HG03378 (cell line): ENCODE data around the gene MRPL38.

Experiments used
- ATAC-seq: cut with Tn5 transposase; IDR thresholded peaks from one replicate; pipeline ENCODE4 v1.9.1; 2021; ENCODE audit warnings: mild to moderate bottlenecking, moderate library complexity; ENCODE audit not compliant: unreplicated experiment

MRPL38 gene

DNA sequence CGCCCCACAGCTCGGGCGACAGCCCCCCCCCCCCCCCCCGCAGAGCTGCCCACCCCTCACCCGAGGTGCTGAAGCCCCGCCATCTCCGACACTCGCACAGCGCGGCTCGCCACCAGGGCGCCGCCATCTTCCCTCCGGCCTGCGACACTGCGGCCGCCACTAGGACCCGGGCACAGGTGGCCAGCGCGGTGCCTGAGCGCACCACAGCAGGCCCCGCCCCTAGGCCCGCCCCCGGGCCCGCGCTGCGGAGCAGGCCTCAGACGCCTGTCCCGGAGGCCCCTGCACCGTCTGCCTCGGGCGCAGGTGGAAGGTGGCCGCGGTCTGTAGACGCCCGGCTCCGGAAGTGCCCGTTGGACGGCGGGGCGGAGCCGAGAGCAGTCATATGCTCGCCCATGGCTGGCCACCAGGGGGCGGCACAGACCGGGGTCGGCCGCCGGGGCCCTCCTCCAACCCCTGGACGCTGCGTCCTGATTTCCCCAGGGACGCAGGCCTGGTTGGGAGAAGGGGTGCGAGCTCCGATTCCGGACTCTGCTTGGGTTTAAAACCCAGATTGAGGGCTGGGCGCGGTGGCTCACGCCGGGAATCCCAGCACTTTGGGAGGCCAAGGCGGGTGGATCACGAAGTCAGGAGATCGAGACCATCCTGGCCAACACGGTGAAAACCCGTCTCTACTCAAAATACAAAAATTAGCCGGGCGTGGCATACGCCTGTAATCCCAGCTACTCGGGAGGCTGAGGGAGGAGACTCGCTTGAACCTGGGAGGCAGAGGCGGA lies at the start of gene MRPL38:
Gene MRPL38 (minus strand): TSS at position 136 of the 773 bp plus-strand sequence. CDS start 9 bp downstream, at position 127.
- peak; percentile 61 for ATAC-seq

DNA sequence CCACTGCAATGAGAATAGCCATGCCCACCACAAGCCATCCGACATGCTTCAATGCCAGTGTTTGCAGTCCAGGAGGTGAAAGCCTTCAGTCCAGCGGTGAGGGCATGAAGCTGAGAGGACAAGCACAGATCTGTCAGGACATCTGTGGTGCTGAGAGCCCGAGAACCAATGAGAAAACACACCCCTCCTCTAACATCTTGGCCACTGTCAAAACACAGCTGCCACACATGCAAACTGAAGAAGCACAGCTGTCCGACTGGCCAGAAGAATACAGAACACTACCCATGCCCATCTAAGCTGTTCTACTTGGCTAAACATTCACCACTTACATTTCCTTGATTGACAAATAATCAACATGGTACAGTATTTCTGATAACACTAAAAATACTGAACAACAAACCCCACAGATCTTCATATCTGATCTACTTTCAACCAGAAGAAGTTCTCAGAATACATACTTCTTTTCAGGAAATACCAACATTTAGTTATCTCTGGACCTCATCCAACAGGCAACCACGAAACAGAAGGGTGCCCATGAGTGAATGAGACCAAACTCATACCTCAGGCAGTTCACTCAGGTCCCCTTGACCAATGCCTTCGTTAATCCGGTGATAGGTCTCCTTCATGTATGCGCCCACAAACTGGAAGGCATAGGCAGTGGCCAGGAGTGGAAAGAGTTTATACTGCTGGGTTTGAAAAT lies 46.3 kb upstream of the MRPL38 start:
- ATAC-seq = no peak

- ATAC-seq = no peak
Observed at GRCh38 chr17:75950421-75950820, 45.7 kb upstream of the MRPL38 start.

- no peak for ATAC-seq
Observed at GRCh38 chr17:75945211-75945610, 40.5 kb upstream of the MRPL38 start.

GRCh38 chr17:75943491-75943890 lies 38.8 kb upstream of the MRPL38 start:
- no peak for ATAC-seq

GRCh38 chr17:75942473-75942872 lies 37.8 kb upstream of the MRPL38 start:
- no peak for ATAC-seq

GRCh38 chr17:75941442-75941819 lies 36.7 kb upstream of the MRPL38 start:
- no peak for ATAC-seq

DNA sequence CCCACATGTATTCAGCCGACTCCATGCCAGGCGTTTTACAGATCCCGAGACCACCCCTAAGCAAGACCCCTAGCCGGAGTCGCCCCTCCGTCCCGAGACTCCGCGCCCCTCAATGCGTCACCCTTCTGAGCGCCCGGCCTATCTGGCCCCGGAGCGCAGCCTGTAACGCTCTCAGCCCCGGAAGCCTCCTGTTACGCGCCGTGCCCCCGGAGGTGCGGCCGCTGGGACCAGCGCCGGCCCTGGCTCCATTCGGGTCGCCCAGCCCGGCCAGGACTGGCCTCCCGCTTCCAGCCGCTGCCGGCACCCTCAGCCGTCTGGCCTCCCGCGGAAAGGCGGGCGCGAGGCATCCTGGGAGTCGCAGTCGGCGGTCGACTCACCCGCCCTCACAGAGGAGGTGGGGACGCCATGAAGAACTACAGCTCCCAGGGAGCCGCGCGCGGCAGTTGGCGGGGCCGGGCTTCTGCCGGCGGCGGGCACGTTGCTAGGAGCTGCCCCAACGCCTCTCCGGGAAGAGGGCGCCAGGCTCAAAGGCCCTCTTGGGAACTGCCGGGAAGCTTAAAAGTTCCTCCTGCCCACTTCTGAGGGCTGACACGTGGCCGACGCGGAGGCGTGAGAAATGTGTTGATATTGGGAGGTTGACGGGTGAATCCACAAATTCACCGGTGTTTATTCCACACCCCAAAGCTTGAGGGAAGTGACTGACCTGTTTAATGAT lies 36.2 kb upstream of the MRPL38 start, which contains the start of gene FBF1:
Gene FBF1 (minus strand): TSS at position 316 of the 715 bp plus-strand sequence. CDS start 2,893 bp downstream, outside the sequence.
- ATAC-seq = peak; percentile 69

GRCh38 chr17:75937652-75938051 lies 33.0 kb upstream of the MRPL38 start:
- ATAC-seq = no peak

DNA sequence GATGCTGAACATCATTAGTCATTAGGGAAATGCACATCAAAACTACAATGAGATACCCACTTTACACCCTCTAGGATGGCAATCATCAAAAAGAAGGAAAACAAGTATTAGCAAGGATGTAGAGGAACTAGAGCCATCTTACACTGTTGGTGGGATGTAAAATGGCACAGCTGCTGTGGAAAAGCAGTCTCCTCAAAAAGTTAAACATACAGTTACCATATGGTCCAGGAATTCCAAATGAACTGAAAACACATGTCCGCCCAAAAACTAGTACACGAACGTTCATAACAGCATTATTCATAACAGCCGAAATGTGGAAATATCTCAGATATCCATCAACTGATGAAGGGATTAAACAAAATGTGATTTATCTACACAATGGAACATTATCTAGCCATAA lies 29.1 kb upstream of the MRPL38 start:
- ATAC-seq = no peak

DNA sequence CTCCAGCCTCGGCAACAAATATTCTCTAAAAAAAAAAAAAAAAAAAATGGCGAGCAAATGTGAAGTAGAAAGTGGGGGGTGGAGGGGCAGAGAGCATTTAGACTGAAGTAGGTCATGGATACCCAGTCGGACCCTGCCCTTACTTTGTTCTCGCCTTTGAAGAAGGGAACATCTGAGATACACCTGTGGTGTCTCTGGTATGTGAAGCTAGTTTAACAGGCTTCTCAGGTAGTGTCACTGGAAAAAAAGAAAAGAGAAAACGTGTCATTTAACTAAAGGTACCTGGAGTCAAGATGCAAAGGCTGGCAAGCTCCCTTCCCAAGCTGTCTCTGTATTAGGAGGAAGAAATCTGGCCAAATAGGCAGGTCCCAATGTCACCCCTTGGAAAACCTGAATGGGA lies 28.2 kb upstream of the MRPL38 start:
- ATAC-seq = no peak

DNA sequence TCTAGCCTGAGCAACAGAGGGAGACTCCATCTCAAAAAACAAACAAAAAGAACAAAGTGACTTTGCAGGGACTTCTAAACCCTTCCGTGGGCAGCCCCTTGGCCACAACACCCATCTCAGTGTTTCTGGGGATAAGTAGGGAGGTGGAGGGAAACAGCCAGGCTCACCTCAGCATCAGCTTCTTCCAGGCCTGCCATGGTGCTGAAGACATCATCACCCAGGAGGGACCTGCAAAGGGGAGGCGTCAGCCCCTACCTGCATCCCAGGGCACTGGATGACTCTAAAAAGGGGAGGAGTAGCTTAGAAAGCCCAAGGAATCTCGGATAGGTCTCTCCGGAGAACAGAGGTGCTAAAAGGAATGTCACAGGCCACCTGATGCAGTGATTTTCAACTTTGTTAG lies 26.4 kb upstream of the MRPL38 start:
- no peak for ATAC-seq

DNA sequence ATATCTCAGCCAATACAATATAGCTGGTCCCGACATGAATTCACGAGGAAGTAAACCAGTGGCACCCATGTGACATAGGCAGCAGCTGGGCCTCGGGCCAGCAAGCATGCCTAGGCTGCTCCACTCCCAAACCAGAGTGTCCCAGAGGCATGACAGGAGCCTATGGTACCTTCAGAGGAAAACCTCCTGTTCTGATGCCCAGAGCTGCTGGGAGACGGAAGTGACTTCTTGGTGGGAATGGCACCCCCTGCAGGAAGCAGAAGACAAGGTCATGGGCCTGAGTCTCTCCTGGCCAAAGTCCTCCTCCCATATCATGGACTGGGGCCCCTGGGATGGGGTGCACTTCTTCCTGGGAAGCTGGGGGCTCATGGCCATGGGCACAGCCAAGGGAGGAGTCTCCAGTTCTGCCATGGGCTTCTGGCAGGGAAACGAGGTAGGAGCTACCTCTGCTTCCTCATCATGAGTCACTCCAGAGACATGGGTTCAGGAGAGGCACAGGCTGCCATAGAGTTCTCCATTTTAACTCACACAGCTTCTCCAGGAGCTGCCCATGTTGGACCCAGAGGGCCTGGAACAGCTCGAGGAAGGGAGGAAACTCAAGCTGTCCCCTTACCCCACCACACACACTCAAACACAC lies 22.7 kb upstream of the MRPL38 start:
- ATAC-seq = no peak

- ATAC-seq = no peak
Observed at GRCh38 chr17:75926456-75926855, 21.8 kb upstream of the MRPL38 start.

DNA sequence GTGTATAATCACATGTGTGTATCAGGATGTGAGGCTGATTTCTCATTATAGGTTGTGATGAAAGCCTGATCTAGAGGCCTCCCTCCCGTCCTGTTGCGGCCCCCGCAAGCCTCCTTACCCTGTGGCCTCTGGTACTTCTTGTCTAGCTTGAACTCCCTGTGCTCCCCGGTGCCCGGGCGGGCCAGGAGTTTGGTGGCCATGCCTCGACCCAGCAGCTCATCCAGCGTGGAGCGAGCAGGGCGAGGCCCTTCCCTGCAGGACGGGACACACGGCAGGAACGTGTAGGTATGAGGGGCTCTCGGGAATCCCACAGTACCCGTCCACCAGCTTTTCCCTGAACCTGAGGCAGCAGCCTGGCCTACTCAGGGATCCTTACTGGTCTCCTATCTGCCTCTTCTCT lies 21.2 kb upstream of the MRPL38 start:
- no peak for ATAC-seq

GRCh38 chr17:75925103-75925502 lies 20.4 kb upstream of the MRPL38 start:
- no peak for ATAC-seq

DNA sequence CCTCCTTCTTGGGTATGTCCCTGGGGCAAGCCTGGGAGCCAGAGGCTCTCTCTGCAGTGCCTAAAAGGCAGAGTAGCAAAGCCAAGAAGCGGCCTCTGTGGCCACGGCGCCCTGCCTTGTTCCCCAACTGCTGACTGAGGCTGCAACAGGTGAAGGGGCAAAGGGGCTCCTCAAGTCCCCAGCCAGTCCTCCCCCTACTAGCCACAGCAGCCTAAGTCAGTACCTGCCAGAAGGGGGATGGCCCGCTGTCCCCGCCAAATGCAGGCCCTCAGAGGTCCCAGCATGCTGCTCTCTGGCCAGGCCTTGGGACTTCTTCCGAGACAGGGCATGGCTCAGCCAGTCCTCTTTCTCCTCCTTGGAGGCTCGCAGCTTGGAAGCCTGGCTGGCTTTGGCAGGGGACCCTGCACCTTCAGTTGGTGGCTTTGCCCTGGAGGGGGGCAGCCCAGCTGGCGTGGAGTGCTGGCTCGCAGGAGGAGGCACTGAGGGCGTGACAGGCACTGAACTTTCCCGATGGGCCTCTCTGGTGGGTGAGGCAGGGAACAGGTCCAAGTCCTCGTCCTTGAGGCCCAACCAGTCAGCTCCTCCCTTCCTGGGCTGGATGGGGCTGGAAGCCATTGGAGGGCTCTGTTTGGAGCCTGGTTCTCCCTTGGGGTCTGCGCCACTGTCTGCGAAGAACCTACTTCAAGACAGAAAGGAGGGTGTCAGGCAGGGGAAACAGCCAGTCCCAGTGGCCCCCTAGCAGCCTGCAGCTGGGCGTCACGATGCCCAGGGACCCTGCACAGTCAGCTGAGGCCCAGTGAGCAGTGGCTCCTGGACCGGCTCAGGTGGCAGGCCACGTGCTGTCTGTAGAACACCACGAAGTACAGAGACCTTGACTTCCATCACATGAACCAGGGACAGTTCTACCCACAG lies 18.5 kb upstream of the MRPL38 start:
- ATAC-seq = no peak

DNA sequence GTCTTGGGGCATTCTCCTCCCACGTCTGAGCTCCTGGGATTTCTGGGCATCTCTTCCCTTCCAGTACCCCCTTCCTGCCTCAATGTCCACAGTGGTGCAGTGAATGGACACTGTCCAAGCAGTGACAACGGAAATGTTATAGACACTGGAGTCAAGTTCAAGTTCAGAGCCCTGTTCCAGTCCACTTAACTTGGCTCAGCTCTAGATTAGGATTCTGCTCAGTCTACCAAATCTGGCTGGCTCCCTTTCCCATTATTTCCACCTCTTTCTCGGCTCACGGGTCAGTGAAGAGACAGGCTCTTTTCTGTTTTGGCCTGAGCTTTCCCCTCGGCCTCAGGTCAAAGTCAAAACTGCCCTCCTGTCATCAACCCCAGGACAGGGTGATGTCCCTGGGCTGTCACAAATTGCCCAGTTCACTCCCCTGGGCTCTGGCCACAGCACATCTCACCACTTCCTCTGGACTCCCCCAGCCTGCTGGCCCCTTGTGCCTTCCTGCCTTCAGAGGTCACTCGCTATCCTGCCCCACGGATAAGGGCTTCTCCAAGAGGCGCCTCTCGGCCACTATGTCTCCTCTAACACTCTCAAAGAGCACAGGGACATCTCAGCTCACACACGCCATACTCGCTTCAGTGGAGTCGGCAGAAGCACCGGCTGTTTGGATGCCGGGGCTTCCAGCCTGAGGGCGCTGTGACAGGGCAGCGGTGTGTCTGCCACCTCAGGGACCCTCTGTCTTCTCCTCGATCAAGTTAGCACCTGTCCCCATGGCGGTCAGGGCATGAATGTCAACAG lies 17.7 kb upstream of the MRPL38 start:
- no peak for ATAC-seq

DNA sequence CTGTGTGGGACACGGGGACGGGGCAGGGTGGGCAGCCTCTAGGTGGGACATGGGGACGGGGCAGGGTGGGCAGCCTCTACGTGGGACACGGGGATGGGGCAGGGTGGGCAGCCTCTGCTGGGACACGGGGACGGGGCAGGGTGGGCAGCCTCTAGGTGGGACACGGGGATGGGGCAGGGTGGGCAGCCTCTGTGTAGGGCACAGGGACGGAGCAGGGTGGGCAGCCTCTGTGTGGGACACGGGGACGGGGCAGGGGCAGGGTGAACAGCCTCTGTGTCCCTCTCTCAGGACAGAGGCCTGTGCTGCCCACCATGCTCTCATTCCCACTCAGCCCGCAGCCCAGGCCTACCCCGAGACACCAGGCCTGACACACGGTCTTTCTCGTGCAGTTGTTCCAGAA lies 16.9 kb upstream of the MRPL38 start:
- ATAC-seq = no peak
